Mucosa of stomach (tissue), 1 donor: Measurements from ENCODE around the gene ELP6.

Source experiments
- H3K27me3 ChIP-seq: one replicate; pipeline ENCODE4 v1.7.0; 2013; ENCODE audit warnings: mild to moderate bottlenecking, low read length; ENCODE audit not compliant: control insufficient read depth, insufficient read depth
- H3K36me3 ChIP-seq: one replicate; pipeline ENCODE4 v1.7.0; 2013; ENCODE audit warnings: low read length; ENCODE audit not compliant: control insufficient read depth, insufficient read depth
- H3K4me1 ChIP-seq: one replicate; pipeline ENCODE4 v1.7.0; 2013; ENCODE audit warnings: mild to moderate bottlenecking, low read length; ENCODE audit not compliant: control insufficient read depth, insufficient read depth
- H3K4me3 ChIP-seq: one replicate; pipeline ENCODE4 v1.7.0; 2013; ENCODE audit warnings: low read length
- H3K9ac ChIP-seq: one replicate; pipeline ENCODE4 v1.7.0; 2013; ENCODE audit warnings: mild to moderate bottlenecking, low read length, moderate library complexity
- H3K9me3 ChIP-seq: one replicate; pipeline ENCODE4 v1.7.0; 2013; ENCODE audit warnings: mild to moderate bottlenecking, low read length, moderate library complexity; ENCODE audit not compliant: control insufficient read depth
- donor health status: Pancreatic carcinoma.

The ELP6 gene, protein sequence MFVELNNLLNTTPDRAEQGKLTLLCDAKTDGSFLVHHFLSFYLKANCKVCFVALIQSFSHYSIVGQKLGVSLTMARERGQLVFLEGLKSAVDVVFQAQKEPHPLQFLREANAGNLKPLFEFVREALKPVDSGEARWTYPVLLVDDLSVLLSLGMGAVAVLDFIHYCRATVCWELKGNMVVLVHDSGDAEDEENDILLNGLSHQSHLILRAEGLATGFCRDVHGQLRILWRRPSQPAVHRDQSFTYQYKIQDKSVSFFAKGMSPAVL

DNA sequence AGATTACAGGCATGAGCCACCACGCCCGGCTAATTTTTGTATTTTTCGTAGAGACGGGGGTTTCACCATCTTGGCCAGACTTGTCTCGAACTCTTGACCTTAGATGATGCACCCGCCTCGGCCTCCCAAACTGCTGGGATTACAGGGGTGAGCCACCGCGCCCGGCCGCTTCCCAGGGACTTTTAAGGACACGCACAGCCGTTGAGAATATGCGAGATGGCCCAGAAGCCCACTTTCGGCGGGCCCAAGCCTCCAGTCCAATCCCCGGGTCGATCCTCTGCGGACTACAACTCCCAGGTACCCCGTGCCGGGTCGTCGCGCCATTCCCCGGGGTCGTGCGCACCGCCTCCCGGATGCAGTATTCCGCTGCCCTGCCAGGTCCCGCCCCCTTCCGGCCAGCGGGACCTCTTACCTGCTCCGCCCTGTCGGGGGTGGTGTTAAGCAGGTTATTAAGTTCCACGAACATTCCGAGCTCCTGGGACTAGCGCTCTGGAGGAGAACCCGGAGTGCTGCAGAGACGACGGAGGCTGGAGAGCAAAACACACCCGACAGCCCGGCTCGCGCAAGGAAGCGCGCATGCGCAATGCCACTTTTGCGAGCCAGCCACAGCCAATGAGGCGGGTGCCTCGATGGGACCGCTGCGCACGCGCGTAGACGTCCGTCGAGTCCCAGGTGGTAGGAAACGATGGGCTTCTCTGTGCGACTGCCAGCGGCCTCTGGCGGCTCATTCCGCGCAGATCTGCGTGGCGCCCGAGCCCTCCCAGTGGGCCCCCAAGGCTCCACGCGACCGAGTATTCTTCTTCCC lies at the start of gene ELP6:
Gene ELP6, minus strand, starts transcription at position 588 of the 805 bp plus-strand sequence. Its CDS starts 122 bp downstream, at position 466.
- no peaks in the 10 kb centered on the region for H3K36me3 ChIP-seq
- no peaks in the 10 kb centered on the region for H3K4me1 ChIP-seq
- peak within 1 kb of the TSS; percentile 69 for H3K9ac ChIP-seq
- H3K9me3 ChIP-seq = no peaks in the 10 kb centered on the region
- peak within 1 kb of the TSS; percentile 97 for H3K4me3 ChIP-seq
- H3K27me3 ChIP-seq = no peaks in the 10 kb centered on the region

DNA sequence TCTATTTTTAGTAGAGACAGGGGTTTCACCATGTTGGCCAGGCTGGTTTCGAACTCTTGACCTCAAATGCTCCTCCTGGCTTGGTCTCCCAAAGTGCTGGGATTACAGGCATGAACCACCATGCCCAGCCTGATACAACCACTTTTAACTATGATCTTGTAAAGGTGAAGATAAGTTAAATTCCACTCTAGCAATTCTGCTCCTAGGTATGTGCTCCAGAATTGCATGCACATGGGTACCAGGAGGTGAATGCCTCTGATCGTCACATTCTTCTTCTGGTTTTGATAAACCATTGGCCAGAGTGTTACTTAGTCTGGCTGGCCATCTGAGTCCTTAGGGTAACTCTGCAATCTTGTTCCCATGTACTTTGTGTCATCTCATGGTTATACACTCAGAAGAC lies 42.8 kb upstream of the ELP6 start:
- Histone ChIP-seq H3K9me3 (no peaks in the 10 kb centered on the region), H3K27me3 (no peaks in the 10 kb centered on the region), H3K4me1 (no peaks in the 10 kb centered on the region), H3K4me3 (no peak overlapping the region), H3K36me3 (no peaks in the 10 kb centered on the region), H3K9ac (no peak overlapping the region)

DNA sequence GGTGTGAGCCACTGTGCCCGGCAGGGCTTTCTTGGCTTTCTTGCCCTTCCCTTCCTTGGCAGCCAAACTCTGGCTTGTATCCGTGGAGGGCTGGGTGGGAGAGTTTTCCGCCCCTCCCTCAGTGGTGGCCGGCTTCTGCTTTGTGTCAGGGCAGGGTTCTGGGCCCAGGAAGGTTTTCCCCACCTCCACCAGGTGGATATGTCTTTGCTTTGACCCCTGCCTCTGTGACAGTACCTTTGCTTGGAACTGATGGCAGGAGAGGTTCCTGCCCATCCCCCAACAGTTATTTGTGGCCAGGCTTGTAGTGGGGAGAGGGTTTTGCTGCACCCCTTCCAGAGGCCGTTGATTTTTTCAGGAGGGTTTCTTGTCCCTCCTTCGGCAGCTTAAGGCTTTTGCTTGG lies 40.8 kb upstream of the ELP6 start:
- Histone ChIP-seq H3K4me1 (no peaks in the 10 kb centered on the region), H3K36me3 (no peaks in the 10 kb centered on the region), H3K9ac (no peak overlapping the region), H3K27me3 (no peaks in the 10 kb centered on the region), H3K4me3 (no peak overlapping the region), H3K9me3 (no peaks in the 10 kb centered on the region)

DNA sequence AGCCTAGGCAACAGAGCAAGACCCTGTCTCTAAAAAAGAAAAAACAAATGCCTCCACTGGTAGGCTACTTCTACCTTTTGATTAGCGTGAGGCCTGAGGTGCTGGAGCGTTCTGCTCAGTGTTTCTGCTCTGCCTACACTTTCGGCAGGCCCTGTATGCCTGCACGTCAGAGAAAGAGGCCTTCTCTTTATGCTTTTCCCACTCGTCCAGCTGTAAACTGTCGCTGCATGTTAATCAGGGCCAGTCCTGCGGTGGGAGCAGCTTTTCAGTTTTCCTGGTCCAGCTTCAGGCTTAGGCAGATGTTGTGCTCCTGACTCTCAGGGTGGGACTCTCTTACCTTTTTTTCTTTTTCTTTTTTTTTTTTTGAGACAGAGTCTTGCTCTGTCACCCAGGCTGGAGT lies 39.9 kb upstream of the ELP6 start:
- no peaks in the 10 kb centered on the region for H3K4me1 ChIP-seq
- no peak overlapping the region for H3K4me3 ChIP-seq
- no peaks in the 10 kb centered on the region for H3K27me3 ChIP-seq
- no peaks in the 10 kb centered on the region for H3K9me3 ChIP-seq
- no peaks in the 10 kb centered on the region for H3K36me3 ChIP-seq
- H3K9ac ChIP-seq = no peak overlapping the region

DNA sequence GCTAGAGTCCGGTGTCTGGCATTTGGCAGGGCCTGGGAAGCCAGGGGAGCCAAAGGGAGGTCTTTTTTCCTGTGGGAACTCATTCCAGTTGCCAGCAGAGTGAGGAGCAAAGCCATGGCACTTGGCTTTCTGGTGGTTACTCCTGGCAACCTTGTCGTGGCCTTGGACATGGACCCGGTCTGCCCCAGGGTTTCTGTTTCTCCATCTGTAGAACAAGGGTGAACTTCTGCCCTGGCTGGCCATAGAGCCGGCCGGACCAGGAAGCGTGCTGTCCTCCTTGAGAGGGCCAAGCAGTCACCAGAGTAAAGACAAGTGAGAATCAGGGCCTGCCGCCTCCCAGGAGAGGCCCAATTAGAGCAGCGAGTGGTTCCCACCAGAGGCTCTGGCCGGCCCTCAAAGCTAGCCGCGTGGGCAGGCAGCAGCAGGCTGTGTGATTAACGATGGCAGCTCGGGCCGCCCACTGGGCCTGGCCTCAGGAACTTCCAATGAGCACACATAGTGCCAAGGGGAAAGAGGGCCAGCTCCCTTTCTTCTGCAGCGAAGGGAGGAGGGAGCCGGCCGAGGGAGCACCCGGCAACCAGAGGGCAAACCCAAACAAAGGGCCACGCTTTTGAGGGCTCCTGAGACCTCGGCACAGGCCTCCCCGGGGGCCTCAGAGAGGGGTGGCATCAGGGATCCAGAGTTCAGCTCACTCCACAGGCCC lies 29.1 kb upstream of the ELP6 start:
- Histone ChIP-seq H3K27me3 (no peaks in the 10 kb centered on the region), H3K4me3 (no peak overlapping the region), H3K9ac (no peak overlapping the region), H3K36me3 (no peaks in the 10 kb centered on the region), H3K9me3 (no peaks in the 10 kb centered on the region), H3K4me1 (no peaks in the 10 kb centered on the region)

DNA sequence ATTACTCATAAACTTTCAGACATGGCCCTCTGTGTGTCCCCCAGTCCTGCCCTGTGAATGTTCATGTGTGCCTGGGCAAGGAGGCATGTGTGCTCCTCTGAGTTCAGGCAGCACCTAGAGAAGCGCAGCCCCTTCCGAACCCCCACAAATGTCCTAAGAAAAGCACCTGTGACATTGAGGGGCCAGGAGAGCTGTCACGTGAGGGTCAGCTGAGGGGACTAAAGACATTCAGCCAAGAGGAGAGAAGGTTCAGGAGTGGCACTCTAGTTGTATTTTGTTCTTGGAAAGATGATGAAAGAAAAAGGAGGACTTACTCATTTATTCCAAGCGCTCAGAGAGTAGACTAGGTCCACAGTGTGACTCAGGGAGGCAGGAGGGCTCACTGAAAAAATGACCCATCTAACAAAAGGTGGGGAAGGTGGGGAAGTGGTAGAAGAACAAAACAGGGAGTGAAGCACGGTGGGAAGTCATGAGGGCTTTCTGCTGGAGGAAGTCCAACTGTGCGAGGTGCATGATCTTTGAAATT lies 28.1 kb upstream of the ELP6 start:
- Histone ChIP-seq H3K9me3 (no peaks in the 10 kb centered on the region), H3K27me3 (no peaks in the 10 kb centered on the region), H3K9ac (no peak overlapping the region), H3K4me3 (no peak overlapping the region), H3K36me3 (no peaks in the 10 kb centered on the region), H3K4me1 (no peaks in the 10 kb centered on the region)

DNA sequence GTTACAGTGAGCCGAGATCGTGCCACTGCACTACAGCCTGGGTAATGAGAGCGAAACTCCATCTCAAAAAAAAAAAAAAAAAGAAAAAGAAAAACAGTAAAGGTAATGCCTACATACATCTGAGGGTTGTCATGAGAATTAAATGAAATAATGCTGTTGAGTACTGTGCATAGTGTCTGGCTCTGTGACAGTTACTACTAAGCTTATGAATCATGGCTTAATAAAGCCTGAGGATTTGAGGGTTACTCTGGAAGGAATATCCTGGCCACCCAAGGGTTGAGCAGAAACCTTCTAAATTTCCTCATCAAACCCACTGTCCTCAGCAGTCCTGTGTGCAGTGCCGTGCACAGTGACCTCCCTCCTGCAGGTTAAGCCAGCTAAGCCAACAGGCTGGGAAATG lies 26.8 kb upstream of the ELP6 start:
- no peak overlapping the region for H3K9ac ChIP-seq
- H3K4me3 ChIP-seq = no peak overlapping the region
- H3K4me1 ChIP-seq = no peaks in the 10 kb centered on the region
- H3K27me3 ChIP-seq = no peaks in the 10 kb centered on the region
- H3K36me3 ChIP-seq = no peaks in the 10 kb centered on the region
- H3K9me3 ChIP-seq = no peaks in the 10 kb centered on the region

DNA sequence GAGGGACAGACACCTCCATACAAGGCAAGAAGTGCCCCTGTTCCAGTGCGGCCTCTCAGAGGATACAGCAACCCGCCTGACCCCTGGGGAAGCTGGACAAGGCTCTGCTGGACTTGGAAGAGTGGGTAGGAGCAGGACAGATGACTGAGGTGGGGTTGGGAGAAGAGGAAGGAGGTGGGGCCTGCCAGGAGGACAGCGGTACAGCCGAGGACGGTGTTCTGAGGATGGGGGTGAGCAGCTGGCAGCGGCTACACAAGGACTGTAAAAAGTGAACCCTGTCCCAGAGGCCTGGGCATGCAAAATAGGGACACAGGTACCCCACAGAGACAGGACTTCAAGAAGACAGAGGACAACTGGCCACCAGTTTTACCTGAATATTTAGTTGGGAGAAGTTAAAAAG lies 23.5 kb upstream of the ELP6 start:
- Histone ChIP-seq H3K36me3 (no peaks in the 10 kb centered on the region), H3K4me3 (no peak overlapping the region), H3K27me3 (no peaks in the 10 kb centered on the region), H3K9ac (no peak overlapping the region), H3K4me1 (no peaks in the 10 kb centered on the region), H3K9me3 (no peaks in the 10 kb centered on the region)

DNA sequence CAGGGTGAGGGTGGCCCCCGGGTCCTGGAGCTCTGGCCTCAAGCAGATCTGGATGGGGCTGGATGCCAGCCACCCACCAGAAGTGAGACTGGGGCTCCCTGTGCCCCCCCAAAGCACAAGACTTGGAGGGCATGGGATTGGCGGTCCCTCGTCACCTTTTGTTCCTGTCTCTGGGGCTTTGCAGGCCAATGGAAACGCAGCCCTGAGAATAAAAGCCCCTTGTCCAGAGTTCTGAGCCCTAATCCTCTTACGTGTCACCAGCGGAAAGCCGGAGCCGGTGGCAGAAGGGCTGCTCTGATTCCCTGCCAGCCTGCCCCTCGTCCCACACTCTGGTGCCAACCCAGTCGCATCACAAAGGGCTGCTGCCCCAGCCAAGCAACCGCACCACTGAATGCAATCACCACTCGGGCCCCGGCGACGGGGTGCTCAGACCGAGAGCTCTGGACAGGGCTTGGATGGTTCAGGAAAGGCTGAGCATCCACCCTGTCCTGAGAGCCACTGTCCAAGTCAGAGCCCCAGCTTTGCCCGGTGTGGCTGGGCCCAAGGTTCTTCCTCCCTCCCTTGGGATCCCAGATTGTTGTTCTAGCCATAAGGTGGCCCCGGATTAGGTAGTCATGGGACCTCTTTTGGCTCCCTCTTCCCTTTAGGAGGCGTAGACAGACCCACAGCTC lies 22.8 kb upstream of the ELP6 start:
- H3K4me3 ChIP-seq = no peak overlapping the region
- H3K27me3 ChIP-seq = no peaks in the 10 kb centered on the region
- H3K9ac ChIP-seq = no peak overlapping the region
- no peaks in the 10 kb centered on the region for H3K36me3 ChIP-seq
- no peaks in the 10 kb centered on the region for H3K4me1 ChIP-seq
- H3K9me3 ChIP-seq = no peaks in the 10 kb centered on the region

DNA sequence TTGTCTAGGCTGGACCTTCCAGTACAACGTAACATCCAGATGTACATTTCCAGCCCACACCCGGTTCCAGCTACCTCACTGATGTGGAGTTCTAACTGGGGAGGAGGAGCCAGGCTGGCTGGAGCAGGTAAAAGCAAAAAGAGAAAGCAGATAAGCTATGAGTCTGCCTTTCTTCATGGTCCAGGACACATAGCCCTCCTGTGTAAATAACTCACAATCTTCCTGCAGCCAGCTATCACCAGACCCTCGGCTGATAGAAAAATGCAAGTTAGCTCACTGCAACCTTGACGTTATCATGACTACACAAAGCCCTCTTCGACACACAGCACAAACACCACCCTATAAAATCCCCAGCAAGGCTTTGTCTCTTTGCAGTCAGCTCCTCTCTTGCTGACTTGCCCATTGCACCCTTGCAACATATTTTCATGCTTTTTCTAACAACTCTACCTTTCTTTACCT lies 20.5 kb upstream of the ELP6 start:
- Histone ChIP-seq H3K27me3 (no peaks in the 10 kb centered on the region), H3K9me3 (no peaks in the 10 kb centered on the region), H3K4me3 (no peak overlapping the region), H3K36me3 (no peaks in the 10 kb centered on the region), H3K4me1 (no peaks in the 10 kb centered on the region), H3K9ac (no peak overlapping the region)

DNA sequence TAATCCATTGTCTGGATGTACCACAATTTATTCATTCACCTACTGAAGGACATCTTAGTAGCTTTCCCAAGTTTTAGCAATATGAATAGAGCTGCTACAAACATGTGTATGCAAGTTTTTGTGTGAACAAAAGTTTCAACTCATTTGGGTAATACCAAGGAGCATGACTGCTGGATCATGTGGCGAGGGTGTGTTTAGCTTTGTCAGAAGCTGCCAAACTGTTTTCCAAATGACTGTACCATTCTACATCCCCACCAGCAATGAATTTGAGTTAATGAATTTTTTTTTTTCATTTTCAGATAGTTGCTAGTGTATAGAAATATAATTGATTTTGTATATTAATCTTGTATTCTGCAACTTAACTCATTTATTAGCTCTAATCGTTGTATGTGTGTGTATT lies 20.0 kb upstream of the ELP6 start:
- Histone ChIP-seq H3K36me3 (no peaks in the 10 kb centered on the region), H3K27me3 (no peaks in the 10 kb centered on the region), H3K9ac (no peak overlapping the region), H3K4me1 (no peaks in the 10 kb centered on the region), H3K9me3 (no peaks in the 10 kb centered on the region), H3K4me3 (no peak overlapping the region)
